ENCODE results near the gene IRAK3.

GRCh38 chr12:66140731-66141130 is 48.3 kb upstream of the IRAK3 start:
- TF ChIP-seq EZH2 (IDR thresholded peaks at IDR 0.05; ENCODE audit: insufficient read depth, poor library complexity, severe bottlenecking) = no peak
- TF ChIP-seq EZH2phosphoT487 (IDR thresholded peaks at IDR 0.05; ENCODE audit: insufficient read depth, low read depth) = no peak

Measured in GM23248 (cell line).